ENCODE results near the gene SCN1B.
"Not testable (repeated sequence)": the region's sequence is repeated elsewhere in the genome, so short reads cannot be mapped to it uniquely, and the experiment has no call there.

The SCN1B gene

DNA sequence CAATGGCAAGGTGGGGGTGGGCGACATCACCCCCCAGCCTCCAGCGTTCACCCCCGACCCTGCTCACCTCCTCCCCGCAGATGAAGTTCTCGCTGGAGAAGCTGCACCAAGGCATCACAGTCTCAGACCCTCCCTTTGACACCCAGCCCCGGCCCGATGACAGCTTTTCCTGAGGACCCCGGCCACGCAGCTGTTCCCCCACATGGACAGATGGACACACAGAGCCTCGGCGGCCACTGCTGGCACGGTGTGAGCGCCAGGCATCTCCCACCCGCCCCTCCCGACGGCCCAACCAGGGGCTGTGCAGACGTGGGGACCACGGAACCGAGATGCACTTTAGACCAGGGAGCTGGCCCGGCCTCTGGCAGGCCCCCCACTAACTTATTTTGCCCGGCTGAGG, 4.3 kb upstream of the SCN1B start:
- H3K27ac ChIP-seq, result no peak overlapping the region
- TF ChIP-seq, protein P1, sequence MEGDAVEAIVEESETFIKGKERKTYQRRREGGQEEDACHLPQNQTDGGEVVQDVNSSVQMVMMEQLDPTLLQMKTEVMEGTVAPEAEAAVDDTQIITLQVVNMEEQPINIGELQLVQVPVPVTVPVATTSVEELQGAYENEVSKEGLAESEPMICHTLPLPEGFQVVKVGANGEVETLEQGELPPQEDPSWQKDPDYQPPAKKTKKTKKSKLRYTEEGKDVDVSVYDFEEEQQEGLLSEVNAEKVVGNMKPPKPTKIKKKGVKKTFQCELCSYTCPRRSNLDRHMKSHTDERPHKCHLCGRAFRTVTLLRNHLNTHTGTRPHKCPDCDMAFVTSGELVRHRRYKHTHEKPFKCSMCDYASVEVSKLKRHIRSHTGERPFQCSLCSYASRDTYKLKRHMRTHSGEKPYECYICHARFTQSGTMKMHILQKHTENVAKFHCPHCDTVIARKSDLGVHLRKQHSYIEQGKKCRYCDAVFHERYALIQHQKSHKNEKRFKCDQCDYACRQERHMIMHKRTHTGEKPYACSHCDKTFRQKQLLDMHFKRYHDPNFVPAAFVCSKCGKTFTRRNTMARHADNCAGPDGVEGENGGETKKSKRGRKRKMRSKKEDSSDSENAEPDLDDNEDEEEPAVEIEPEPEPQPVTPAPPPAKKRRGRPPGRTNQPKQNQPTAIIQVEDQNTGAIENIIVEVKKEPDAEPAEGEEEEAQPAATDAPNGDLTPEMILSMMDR (conservative IDR thresholded peaks at IDR 0.05), result no peak

DNA sequence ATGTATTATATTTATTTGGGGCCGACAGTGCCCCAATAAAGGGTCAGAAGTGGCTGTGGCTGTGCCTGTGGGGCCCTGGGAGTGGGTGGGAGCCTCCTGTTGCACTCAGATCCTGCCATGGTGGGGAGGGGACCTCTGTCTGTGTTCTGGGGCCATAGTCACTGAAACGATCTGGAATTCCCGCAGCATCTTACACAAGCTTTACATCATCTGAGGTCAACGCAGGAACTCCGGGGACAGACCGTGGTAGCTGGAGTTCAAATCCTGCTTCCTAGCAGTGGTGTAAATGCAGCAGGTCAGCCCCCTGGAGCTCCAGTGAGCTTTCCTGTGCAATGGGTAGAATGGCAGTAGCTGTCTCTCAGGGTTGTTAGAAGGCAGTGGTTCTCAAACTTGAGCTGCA, 3.9 kb upstream of the SCN1B start:
- TF ChIP-seq, protein P1 (conservative IDR thresholded peaks at IDR 0.05), result no peak
- no peak overlapping the region for H3K27ac ChIP-seq

DNA sequence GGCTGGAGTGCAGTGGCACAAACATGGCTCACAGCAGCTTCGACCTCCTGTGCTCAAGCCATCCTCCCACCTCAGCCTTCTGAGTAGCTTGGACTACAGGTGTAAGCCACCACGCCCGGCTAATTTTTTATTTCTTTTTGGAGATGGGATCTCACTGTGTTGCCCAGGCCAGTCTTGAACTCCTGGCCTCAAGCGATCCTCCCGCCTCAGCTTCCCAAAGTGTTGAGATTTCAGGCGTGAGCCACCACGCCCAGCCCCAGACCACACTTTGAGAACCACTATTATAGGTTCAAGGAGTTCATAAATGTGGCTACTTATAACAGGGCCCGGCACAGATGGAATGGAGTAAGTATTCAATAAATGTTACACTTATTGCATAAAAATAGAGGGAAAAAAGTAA, 3.3 kb upstream of the SCN1B start:
- H3K27ac ChIP-seq, result no peak overlapping the region
- TF ChIP-seq, protein P1 (conservative IDR thresholded peaks at IDR 0.05), result no peak

DNA sequence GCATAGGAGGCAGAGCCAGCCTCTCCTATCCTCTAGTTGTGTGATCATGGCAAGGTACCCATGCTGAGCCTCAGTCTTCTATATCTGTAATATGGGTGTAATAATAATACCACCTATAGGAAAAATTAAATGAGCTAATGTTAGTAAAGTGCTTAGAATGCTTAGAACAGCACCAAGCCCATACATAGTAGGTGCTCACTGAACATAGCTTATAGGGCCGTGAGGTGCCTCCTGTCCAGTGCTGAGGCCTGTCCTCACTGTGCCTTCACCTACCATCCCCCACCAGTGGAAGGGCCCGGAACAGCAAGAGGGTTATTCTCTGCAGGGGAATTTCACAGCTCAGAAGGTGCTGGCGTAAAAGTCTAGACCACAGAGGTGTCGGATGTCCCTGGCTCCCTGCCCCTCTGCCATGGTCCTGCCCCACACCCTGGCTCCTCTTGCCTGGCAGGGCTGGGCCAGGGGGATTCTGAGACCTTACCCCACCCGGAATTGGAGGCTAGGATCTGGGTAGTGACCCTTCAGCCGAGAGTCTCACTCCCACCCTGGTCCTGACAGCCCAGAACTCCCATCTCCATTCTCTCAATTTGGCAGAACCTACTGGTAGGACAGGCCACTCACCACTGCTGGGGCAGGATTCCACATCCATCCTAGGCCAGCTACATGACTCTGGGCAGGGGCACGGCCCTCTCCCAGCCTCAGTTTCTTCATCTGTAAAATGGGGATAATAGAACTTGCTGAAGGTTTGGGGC, 2.2 kb upstream of the SCN1B start:
- TF ChIP-seq, protein P1 (conservative IDR thresholded peaks at IDR 0.05), result no peak
- H3K27ac ChIP-seq, result no peak overlapping the region

DNA sequence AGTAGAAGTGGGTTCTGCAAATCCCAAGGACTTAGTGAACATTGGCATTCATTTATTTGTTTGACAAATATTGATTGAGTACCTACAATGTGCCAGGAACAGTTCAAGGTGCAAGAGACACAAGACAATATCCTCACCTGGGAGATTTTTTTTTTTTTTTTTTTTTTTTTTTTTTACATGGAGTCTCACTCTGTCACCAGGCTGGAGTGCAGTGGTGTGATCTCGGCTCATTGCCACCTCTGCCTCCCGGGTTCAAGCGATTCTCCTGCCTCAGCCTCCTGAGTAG, 1.7 kb upstream of the SCN1B start:
- not testable (repeated sequence) for H3K27ac ChIP-seq

DNA sequence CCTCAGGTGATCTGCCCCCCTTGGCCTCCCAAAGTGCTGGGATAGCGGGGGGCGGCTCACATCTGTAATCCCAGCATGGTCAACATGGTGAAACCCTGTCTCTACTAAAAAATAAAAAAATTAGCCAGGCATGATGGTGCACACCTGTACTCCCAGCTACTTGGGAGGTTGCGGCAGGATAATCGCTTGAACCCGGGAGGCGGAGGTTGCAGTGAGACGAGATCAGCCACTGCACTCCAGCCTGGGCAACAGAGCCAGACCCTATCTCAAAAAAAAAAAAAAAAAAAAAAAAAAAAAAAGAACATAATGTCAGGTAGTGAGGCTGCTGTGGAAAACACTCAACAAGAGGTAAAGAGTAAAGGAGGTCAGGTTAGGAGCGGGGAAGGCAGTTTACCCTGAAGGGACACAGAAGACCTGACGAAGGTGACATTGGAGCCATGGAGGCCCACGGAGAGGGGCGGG, 964 bp upstream of the SCN1B start:
- not testable (repeated sequence) for H3K27ac ChIP-seq

DNA sequence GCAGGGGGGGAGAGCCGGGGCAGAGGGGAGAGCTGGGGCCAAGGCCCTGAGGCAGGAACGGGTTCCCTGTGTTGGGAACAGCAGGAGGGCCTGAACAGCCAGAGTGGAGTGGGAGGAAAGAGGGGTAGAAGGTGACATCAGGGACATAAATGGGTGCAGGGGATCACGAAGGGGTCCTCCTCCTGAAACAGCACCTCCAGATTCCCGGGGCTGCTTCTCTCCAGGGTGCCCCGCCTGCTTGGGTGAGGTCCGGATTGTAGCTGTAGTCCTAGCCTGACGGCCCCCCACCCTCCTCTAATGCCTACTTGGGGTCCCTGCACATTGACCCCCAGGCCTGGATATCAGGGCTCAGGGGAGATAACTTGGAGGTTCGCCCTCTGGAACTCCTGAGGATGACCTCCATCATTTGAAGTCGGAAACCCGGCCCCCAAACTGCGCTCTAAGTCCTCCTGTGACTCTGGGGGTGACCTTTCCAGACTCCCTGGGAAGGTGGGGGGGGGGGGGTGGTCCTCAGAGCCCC, 473 bp upstream of the SCN1B start:
- peak overlapping the region; percentile 48; the same call in 1 of the 2 replicates for H3K27ac ChIP-seq
- TF ChIP-seq, protein P1 (conservative IDR thresholded peaks at IDR 0.05), result no peak

DNA sequence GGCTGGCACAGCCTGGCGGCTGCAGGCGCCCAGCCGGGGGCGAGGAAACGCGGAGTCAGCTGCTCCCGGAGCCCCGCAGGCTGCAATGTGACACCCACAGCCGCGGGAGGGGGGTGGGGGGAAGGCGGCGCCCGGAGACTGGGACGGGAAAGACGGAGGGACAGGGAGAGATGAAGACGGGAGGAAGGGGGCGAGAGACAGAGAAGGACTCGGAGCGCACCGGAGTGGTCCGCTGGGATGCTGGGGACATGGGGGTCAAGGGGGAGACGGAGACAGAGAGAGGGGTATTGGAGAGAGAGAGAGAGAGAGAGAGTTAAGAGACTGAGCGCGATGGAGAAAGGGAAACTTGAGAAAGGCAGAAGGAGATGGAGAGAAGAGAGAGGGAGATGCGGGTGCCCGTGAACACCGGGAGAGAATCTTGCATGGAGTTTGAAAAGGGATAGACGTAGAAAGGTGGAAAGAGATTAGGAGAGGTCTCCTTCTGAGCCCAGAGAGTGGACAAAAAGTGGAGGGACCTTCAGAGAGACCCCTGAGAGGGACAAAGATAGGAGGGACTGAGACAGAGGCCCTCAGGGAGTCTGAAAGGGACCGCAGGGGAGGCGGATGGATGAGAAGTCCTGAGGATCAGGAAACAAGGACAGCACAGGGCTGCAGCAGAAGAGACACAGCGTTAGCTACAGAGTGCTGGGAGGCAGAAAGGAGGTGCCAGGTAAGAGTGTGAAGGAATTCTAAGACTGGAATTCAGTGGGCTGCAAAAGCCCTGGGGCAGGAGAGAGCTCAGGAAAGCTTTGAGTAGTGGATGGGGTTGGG, 1.0 kb downstream of the SCN1B start:
- TF ChIP-seq, protein P1 (conservative IDR thresholded peaks at IDR 0.05), result no peak
- peak overlapping the region; percentile 48; the same call in 1 of the 2 replicates for H3K27ac ChIP-seq

All from VCaP (cell line).